Fibroblast of lung (primary cell): ENCODE results near the gene ABCF3.

ENCODE experiments used
- EZH2 ChIP-seq: IDR thresholded peaks from 2 replicates; pipeline ENCODE4 v1.5.1; 2012; ENCODE audit warnings: low read length, control low read depth, mild to moderate bottlenecking; ENCODE audit errors: missing control alignments
- TF ChIP-seq, protein P1 (sequence below), 2 donors: IDR thresholded peaks in 1 of 2; conservative IDR thresholded peaks in 1 of 2; 1 replicate in 1 of 2; 2 replicates in 1 of 2; pipeline ENCODE4 v1.5.1; 2011 to 2012; ENCODE audit warnings: low read length in 2 of 2, control low read depth in 1 of 2, inconsistent platforms in 1 of 2, low read depth in 1 of 2, mild to moderate bottlenecking in 1 of 2

DNA sequence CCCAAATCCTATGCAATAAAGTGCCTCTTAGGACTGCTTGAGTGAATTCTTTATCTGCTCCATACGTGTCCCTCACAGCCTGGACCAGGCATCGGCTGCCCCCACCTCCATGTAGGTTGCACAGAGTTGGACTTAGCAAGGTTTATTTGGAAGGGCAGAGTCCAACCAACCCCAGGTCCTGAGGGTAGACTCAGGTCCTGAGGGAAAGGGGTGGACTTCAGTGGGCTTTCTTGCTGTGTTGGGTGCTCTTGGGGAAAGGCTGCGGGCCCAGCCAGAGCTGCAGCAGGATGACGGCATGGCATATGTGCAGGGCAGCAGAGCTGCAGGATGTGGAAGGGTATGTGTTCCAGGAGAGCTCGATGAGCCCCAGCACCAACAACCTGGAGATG lies 56.3 kb downstream of the ABCF3 start:
- TF ChIP-seq, protein P1, sequence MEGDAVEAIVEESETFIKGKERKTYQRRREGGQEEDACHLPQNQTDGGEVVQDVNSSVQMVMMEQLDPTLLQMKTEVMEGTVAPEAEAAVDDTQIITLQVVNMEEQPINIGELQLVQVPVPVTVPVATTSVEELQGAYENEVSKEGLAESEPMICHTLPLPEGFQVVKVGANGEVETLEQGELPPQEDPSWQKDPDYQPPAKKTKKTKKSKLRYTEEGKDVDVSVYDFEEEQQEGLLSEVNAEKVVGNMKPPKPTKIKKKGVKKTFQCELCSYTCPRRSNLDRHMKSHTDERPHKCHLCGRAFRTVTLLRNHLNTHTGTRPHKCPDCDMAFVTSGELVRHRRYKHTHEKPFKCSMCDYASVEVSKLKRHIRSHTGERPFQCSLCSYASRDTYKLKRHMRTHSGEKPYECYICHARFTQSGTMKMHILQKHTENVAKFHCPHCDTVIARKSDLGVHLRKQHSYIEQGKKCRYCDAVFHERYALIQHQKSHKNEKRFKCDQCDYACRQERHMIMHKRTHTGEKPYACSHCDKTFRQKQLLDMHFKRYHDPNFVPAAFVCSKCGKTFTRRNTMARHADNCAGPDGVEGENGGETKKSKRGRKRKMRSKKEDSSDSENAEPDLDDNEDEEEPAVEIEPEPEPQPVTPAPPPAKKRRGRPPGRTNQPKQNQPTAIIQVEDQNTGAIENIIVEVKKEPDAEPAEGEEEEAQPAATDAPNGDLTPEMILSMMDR (conservative IDR thresholded peaks at IDR 0.05 in 1 of 2, IDR thresholded peaks at IDR 0.05 in 1 of 2; ENCODE audit: low read depth in 1 of 2, low read length in 2 of 2), result no peak
- no peak for TF ChIP-seq EZH2
